ENCODE results near the gene NOTCH1.

The NOTCH1 gene

GRCh38 chr9:136496181-136496580 lies 49.7 kb downstream of the NOTCH1 start:
- TF ChIP-seq, protein P1, sequence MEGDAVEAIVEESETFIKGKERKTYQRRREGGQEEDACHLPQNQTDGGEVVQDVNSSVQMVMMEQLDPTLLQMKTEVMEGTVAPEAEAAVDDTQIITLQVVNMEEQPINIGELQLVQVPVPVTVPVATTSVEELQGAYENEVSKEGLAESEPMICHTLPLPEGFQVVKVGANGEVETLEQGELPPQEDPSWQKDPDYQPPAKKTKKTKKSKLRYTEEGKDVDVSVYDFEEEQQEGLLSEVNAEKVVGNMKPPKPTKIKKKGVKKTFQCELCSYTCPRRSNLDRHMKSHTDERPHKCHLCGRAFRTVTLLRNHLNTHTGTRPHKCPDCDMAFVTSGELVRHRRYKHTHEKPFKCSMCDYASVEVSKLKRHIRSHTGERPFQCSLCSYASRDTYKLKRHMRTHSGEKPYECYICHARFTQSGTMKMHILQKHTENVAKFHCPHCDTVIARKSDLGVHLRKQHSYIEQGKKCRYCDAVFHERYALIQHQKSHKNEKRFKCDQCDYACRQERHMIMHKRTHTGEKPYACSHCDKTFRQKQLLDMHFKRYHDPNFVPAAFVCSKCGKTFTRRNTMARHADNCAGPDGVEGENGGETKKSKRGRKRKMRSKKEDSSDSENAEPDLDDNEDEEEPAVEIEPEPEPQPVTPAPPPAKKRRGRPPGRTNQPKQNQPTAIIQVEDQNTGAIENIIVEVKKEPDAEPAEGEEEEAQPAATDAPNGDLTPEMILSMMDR (IDR thresholded peaks at IDR 0.05; ENCODE audit: extremely low read depth, missing control alignments) = no peak
- DNase-seq (ENCODE audit: low spot score) = no peak

GRCh38 chr9:136495238-136495800 lies 50.5 kb downstream of the NOTCH1 start:
- TF ChIP-seq, protein P1 (IDR thresholded peaks at IDR 0.05; ENCODE audit: extremely low read depth, missing control alignments) = no peak
- DNase-seq (ENCODE audit: low spot score) = no peak

DNA sequence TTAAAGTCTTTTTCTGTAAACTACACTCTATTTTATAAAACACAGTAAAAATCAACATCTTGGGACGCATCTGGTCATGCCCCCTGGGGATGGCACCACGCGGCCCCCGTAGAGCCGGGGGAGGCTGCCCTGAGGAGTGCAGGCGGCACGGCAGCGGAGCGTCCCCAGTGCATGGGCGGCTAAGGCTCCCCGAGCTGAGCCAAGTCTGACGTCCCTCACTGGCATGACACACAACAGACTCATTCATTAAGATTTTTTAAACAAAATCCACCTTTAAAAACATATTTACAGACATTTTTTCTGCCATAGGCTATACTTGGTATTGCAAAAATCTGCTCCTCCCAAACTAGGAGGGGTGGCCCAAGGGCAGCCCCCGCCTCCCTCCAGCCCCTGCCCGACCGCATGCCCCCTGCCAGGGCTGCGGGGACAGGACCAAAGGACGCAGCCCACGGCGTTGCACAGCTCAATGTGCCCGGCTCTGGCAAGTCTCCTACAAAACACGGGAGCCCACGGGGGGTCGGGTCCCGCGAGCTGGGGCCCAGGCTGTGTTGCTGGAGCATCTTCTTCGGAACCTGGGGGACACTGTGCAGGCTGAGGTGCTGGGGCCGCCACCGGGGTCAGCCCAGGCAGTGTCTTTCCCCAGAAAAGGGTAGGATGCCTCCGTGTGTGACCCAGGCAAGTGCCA lies 51.2 kb downstream of the NOTCH1 start:
- TF ChIP-seq, protein P1 (IDR thresholded peaks at IDR 0.05; ENCODE audit: extremely low read depth, missing control alignments) = no peak
- DNase-seq (ENCODE audit: low spot score) = no peak

- no peak for DNase-seq (ENCODE audit: low spot score)
- TF ChIP-seq, protein P1 (IDR thresholded peaks at IDR 0.05; ENCODE audit: extremely low read depth, missing control alignments) = no peak
These were observed 51.8 kb downstream of the NOTCH1 start for GRCh38 chr9:136494012-136494411.

DNA sequence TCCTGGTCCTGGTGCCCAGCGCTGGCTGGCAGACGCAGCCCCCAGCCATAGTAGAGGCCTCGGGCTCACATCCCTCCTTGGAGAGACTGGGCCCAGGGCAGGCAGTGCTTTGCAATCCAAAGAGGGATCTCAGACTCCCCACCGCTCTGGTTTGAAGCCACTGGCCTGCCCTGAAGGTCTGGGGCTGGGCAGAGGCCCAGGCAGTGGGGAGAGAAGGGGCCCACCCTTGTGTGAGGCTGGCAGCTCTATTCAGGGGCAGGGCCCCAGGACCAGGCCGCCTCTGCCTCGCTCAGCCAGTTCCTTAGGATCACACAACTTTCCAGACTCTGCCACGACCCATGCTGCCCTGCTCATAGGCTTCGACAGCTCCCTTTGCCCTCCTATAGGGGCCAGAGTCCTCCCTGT lies 52.3 kb downstream of the NOTCH1 start:
- DNase-seq (ENCODE audit: low spot score) = no peak
- TF ChIP-seq, protein P1 (IDR thresholded peaks at IDR 0.05; ENCODE audit: extremely low read depth, missing control alignments) = no peak

- TF ChIP-seq, protein P1 (IDR thresholded peaks at IDR 0.05; ENCODE audit: extremely low read depth, missing control alignments) = no peak
- no peak for DNase-seq (ENCODE audit: low spot score)
These were observed 52.8 kb downstream of the NOTCH1 start for GRCh38 chr9:136492978-136493522.

GRCh38 chr9:136489731-136490130 lies 56.1 kb downstream of the NOTCH1 start:
- no peak for DNase-seq (ENCODE audit: low spot score)
- TF ChIP-seq, protein P1 (IDR thresholded peaks at IDR 0.05; ENCODE audit: extremely low read depth, missing control alignments) = no peak

Measured in GM20000 (cell line).